Retinal pigment epithelial cell (primary cell): ENCODE data around the gene NHEJ1.

Experiments
- DNase-seq: peaks from one replicate; pipeline ENCODE4 v3.0.0-alpha.2; 2010; ENCODE audit warnings: low read depth
- H3K4me3 ChIP-seq: 2 replicates; pipeline ENCODE4 v1.5.1; 2011; ENCODE audit warnings: mild to moderate bottlenecking, low read length, control low read depth, moderate library complexity
- TF ChIP-seq, protein P1 (sequence below): conservative IDR thresholded peaks from 2 replicates; pipeline ENCODE4 v1.5.1; 2011; ENCODE audit warnings: low read depth, low read length, control low read depth, inconsistent platforms

NHEJ1 gene

DNA sequence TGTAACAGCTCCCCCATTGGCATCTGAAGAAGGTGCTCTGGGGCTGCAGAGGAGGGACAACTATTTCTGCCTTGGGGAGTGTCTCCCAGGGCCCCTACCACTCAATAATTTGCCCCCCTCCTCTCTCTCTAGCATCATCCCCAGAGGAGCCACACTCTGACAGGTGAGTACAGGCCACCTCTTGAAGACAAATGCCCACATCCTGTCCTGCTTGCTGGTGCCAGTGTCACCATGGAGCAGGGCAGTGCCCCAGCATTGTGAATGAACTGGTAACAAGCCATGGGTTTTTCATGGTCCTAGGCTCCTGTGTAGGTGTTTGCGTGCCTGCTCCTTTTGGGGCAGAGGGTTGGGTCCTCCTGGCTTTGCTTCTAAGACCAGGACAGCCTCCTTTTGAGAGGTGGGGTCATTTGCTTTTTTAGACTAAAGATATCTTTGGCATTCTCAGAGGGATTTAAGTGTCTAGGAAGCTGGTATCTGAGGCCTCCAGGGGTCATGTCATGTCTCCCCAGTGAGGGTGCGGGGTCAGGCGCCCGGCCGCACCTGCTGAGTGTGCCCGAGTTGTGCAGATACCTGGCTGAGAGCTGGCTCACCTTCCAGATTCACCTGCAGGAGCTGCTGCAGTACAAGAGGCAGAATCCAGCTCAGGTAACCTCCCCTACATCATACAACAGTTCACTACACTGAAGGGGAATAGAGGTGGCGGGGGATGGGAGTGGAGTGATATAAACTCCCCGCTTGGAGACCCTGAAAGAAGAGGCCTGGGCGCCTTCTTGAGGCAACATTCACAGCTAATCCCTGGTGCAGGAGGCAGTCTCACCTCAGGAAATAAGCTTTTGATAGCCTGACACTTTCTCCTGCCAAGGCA, 19.2 kb upstream of the NHEJ1 start:
- no peak for DNase-seq
- TF ChIP-seq, protein P1, sequence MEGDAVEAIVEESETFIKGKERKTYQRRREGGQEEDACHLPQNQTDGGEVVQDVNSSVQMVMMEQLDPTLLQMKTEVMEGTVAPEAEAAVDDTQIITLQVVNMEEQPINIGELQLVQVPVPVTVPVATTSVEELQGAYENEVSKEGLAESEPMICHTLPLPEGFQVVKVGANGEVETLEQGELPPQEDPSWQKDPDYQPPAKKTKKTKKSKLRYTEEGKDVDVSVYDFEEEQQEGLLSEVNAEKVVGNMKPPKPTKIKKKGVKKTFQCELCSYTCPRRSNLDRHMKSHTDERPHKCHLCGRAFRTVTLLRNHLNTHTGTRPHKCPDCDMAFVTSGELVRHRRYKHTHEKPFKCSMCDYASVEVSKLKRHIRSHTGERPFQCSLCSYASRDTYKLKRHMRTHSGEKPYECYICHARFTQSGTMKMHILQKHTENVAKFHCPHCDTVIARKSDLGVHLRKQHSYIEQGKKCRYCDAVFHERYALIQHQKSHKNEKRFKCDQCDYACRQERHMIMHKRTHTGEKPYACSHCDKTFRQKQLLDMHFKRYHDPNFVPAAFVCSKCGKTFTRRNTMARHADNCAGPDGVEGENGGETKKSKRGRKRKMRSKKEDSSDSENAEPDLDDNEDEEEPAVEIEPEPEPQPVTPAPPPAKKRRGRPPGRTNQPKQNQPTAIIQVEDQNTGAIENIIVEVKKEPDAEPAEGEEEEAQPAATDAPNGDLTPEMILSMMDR = no peak
- no peak overlapping the region for H3K4me3 ChIP-seq

DNA sequence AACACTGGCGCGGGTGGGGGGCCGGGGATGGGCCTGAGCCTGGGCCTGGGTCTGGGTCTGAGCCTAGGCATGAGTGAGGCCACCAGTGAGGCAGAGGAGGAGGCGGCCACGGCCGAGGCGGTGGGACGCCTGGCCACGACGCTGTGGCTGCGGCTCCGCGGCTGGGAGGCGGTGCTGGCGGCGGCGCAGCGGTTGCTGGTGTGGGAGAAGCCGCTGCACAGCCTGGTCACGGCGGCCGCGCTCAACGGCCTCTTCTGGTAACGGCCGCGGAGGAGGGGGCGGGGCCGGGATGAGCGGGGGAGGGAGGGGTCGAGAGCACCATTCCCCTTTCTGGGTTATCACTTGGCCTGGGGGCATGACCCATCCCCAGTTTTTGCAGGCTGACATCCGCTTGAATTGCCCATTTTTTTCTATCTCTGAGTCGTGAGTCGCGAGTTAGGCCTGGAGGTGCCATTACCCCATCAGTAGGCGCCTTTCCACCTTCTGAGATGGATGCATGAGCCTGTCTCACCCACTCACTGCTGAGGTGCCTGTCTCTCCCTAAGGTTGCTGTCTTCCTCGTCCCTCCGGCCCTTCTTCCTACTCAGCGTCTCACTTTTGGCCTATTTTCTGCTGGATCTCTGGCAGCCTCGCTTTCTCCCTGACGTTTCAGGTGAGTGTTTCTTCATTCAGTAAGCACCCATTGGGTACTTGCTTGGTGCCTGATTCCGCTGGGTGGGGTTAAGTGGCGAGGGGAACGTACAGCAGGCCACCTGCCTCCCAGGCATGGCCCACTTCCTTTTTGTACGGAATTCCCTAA, 18.0 kb upstream of the NHEJ1 start:
- DNase-seq = no peak
- TF ChIP-seq, protein P1 = no peak
- peak overlapping the region; percentile 59 for H3K4me3 ChIP-seq

DNA sequence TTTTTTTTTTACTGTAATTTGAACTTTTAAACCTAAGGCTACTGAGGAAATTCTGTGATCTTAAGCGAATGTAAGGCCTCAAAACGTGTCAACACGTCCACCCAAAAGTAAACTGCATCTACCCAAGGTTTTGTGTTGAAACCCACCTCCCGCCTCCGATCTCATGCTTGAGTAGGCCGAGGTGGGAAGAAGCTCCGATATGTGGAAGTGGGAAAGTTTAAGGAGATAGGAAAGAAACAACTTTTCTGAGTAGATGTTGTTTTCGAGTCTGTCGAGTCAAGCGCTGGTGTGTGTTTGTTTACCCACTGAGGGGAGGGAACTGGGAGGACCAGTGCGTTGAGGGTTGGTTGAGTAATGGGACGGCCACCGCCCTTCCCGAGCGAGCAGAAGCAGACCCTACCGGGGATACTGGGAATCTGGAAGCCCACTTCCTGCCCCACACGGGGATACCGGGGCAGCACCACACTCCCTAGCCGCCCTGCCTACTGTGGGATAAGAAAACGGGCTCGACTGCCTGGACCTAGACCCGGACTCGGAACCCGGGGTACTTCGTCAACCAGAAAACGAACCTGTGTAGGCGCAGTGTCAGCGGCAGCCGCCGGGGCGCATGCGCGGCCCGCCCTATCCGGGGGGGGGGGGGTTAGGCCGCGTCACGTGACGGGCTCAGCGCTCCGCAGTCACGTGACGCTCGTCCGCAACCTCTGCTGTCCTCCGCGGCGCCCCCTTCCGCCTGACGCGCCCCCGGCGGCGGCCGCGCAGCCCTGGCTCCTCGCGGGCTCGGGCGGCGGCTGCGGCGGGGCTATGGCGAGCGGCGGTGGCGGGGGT, 17.1 kb upstream of the NHEJ1 start, which contains the start of gene RETREG2:
RETREG2 (plus strand) TSS at position 724 of the 825 bp plus-strand sequence; CDS start at position 802, 78 bp downstream.
- peak within 1 kb of the TSS; percentile 81 for H3K4me3 ChIP-seq
- peak; percentile 64 for DNase-seq
- TF ChIP-seq, protein P1 = peak; percentile 19

DNA sequence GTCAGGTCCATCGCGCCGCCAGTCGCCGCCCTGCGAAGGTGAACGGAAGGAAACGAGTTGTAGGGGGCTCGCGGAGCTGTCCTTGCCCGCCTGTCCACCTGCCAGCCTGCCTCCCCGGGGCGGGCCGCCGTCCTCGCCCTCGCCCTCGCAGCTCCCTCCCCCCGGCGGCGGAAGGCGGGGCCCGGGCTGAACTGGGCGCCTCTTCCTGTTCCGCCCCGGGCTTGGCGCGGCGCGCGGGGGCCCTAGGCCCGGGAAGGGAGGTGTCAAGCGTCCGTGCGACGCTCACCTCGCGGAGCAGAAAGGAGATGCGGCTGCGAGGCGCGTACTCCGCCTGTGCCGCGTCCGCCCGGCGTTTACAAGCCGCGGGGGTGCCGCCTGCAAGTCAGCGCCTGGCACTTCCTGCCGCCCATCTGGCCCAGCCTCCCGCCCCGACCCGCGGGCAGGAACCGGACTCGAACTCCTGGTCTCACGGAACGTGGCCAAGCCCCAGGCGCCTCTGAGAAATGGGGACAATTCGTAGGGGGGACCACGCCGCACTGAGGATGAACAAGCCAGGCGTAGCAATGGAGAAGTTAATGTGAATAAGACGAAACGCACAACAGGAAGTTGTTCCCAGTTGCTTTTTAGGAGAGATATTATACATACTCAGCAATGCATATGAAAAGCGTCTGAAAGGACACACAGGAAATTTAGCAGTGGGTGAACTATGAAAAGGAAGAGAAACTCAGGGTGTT, 16.4 kb upstream of the NHEJ1 start, which contains the start of gene CNPPD1:
CNPPD1 (minus strand) TSS at position 108 of the 734 bp plus-strand sequence; CDS start at position 11, 97 bp downstream.
- TF ChIP-seq, protein P1 = no peak
- H3K4me3 ChIP-seq = peak within 1 kb of the TSS; percentile 81
- DNase-seq = no peak

DNA sequence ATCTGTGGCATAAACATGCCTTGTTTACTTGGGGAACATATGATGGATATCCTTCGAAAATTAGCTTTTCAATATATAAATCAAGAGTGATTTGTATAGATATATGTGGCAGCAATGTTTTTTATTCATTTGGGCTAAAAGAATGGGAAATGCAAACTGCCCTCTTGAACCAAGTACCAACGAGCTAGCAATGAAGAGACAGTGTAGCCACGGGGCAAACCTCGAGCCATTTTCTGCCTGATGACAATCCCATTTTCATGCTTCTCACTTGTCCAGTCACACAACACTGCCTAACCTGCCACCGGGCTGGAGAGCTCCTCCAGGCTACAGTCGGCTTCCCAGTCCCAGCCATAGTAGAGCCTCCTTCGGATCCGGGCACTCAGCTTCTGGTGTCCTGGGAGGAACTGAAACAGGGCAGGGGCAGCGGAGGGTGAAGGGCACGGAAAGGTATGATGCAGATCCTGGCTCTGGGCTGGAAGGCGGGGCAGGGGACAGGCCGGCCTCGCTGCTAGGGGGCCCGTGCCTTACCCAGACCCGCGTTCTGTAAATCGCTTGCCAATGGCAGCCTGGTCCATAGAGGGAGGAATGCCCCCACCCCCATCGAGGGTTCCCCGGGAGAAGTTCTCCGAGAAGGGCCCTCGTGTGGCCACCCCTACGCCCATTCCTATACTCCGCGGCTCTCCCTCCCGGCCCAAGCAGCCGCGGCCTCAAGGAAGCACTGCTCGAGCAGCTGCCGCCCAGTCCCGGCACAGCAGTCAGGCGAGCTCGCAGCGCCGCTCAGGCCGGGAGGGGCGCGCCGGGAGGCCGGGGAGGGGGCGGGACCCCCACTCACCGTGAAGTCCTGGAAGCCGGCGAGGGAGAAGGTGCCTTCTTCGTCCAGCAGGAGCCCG, 15.6 kb upstream of the NHEJ1 start:
- DNase-seq = no peak
- TF ChIP-seq, protein P1 = peak; percentile 12
- H3K4me3 ChIP-seq = peak overlapping the region; percentile 81
